GM19035 (cell line): Measurements from ENCODE around the gene DCLRE1B.
"Not testable (repeated sequence)": the region's sequence is repeated elsewhere in the genome, so short reads cannot be mapped to it uniquely, and the experiment has no call there.

ENCODE experiments used
- ATAC-seq: cut with Tn5 transposase; IDR thresholded peaks from one replicate; pipeline ENCODE4 v1.9.1; 2021; ENCODE audit not compliant: unreplicated experiment

The DCLRE1B gene

DNA sequence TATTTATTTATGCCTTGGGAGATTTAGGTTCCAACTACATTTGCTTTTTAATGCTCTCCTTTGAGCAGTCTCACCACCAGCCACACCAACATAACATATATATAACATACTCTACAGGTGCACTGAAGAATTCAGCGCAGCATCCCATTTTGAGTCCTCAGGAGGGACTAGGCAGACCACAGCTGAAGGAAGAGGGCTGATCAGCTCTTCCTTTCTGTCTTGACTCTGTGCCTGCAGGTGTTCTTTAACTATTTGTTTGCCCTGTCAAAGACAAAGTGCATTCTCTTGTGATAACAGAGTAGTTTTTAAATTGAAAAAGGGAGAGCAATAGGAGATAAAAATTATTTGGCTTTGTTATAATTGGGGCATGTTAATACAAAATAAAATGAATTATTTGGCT lies 41.0 kb downstream of the DCLRE1B start:
- no peak for ATAC-seq

DNA sequence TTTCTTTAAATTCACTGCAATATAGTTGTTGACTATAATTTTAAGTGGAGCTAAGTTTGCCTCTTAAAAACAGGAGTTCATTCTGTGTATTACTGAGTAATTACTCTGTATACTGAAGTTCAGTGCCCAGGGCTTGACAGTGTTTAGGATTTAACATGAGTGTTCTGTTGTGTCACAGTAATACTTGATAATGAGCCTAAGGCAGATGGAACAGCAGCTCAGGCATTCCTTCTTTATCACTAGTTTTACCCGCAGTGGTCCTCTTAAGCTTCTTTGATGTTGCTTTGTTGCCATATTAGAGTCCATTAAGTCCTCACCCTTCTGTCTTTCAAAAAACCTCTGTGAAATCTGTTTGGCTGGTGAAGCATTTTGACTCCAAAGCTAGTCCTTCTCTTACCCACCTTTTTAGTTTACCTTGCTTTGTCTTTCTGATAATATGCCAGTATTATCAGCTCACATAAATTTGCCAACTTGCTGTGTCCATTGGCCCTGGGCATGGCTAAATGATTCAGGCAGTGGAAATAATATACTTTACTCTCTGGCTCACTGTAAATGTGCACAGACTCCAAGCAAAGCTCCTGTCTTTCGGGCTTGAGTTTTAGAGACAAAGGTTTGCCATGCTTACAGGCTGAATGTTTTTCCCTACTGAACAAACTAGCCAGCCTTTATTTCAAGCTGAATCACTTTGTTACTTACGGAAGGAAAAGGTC lies 41.7 kb downstream of the DCLRE1B start:
- no peak for ATAC-seq

DNA sequence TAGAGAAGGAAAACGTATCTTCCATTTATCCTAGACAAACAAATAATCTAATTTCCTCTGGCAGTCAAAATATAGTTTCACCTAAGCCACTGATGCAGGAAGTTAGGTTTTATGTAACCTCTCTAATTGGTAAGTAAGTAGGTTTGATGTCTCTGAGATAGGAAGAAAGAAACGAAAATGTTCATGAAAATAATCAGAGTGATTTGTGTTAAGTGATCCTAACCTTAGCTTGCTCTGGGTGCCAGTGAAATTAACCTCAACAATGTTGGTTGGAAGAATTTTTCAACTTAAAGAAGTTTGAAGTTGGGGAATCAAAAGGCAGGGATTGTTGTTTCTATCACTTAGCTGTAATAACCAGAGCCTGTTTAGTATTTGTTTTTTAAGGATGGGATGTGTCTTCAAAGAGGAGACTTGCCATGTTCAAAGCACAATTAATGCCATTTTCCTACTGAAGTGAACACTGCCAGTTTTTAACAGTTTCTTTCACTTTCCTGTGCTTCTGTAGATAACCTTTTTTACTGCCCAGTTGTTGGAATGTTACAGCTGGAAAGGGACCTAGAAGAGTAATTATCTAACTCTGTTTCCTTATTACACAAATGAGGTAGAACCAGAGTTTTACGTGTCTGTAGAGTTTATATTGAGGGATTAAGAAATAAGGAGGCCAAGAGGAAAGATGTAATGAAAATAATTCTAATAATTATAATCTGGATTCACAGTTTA lies 42.4 kb downstream of the DCLRE1B start:
- ATAC-seq, result no peak

DNA sequence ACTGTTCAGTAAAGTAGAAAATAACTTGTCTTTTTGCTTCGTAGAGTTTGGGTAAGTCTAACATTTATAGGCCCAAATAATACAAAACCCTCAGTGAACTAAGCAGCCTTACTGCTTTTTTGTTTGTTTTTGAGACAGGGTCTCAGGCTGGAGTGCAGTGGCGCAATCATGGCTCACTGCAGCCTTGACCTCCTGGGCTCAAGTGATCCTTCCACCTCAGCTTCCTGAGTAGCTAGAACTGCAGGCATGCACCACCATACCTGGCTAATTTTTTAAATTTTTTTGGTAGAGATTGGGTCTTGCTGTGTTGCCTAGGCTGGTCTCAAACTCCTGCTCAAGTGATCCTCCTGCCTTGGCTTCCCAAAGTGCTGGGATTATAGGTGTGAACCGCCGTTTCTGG lies 43.0 kb downstream of the DCLRE1B start:
- ATAC-seq, result not testable (repeated sequence)

DNA sequence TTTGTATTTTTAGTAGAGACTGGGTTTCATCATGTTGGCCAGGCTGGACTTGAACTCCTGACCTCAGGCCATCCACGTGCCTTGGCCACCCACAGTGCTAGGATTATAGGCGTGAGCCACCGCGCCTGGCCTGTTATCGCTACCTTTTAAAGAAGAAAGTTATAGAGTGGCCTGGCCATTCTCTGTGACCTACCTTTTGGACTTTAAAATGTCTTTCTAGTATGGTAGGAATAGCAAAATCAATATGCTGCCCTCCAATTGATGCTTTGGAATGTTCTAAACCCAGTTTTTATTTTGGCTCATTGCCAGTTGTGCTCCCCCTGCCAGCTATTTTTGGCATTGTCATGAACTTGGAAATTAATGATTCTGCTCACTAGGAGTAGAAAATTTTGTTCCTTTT lies 43.9 kb downstream of the DCLRE1B start:
- no peak for ATAC-seq

DNA sequence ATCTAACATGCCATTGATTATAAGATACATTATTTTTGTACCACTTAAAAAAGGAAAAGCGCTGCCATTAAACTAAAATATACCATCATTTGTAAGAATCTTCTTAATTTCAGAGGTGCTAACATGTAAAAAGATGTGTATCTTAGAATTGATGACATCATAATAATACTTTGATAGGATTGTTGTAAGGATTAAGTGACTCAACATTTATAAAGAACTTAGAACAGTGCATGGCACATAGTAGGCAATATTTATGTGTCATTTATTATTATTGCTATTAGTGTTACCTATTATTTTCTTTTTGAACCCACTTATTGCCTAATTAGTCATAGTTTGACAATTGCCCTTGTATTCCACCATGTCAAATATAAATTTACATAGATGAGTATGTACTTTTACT lies 45.8 kb downstream of the DCLRE1B start:
- ATAC-seq, result no peak

DNA sequence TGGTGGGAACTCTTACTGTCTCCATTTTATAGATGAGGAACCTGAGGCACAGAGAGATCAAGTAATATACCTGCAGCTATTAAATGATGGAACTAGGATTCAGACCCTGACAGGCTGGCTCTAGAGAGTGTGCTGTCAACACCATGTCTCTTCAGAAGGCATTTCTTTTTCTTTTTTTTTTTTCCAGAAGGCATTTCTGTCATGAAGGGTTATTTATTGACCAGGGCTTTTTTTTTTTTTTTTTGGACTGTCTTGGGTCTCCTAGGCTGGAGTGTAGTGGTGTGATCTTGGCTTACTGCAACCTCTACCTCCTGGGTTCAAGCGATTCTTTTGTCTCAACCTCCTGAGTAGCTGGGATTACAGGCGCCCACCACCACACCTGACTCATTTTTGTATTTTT lies 46.6 kb downstream of the DCLRE1B start:
- no peak for ATAC-seq

DNA sequence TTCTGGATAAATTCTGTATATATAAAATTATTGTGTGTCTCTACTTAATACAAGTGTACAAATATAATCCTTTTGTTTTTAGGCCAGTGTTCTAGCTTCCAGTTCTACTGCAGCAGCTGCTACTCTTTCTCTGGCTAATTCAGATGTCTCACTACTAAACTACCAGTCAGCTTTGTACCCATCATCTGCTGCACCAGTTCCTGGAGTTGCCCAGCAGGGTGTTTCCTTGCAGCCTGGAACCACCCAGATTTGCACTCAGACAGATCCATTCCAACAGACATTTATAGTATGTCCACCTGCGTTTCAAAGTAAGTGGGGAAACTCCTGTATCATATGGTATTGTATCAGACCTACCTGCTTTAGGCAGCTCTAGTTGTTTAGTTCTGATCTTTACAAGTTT lies 52.9 kb downstream of the DCLRE1B start:
- ATAC-seq, result no peak

DNA sequence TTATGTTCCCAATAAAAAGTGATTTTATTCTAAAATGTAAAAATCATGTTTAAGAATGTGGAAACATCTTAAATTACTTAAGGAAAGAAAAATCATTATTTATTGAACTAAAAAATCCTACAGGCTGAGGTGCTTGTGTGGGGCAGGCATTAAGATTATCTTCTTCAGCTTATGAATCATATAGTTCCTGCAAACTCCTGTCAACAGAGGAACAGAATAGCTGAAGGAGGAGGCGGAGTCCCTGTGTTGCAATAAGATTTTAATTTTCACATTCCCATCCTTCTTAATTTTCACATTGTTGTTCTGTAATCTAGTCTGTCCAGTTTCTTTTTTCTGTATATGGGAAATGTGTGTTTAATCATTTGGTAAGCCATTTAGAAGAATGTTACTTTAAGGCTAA lies 53.6 kb downstream of the DCLRE1B start:
- ATAC-seq, result no peak

DNA sequence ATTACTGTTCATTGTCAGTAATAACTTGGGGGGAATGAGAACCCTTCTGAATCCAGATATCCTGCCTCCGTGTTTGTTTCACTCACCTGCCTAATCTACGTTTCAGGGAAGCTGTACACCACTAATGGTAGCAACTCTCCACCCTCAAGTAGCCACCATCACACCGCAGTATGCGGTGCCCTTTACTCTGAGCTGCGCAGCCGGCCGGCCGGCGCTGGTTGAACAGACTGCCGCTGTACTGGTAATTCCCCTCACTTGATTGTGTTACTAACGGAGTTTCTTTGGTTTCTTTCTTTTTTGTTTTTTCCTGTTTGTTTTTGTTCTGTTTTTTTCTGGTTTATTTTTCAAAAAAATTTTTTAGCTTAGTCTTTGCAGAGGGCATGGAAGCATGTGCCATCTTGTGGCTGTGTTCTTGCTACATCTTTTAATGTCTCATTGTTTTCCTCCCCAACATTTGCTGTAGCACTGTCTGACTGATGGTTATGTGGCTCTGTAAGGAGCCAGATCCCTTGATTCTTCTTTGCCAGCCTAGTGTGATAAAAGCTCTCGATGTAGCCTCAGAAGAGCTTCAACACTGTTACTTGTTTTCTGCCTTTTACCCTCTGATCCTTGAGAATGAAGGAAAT lies 58.3 kb downstream of the DCLRE1B start:
- no peak for ATAC-seq
